Epidermal melanocyte (primary cell): ENCODE results near the gene LTB4R.

ENCODE experiments used
- DNase-seq: peaks from one replicate; pipeline ENCODE4 v3.0.0; 2011; ENCODE audit warnings: low spot score; ENCODE audit not compliant: insufficient read length

The LTB4R gene, protein sequence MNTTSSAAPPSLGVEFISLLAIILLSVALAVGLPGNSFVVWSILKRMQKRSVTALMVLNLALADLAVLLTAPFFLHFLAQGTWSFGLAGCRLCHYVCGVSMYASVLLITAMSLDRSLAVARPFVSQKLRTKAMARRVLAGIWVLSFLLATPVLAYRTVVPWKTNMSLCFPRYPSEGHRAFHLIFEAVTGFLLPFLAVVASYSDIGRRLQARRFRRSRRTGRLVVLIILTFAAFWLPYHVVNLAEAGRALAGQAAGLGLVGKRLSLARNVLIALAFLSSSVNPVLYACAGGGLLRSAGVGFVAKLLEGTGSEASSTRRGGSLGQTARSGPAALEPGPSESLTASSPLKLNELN

DNA sequence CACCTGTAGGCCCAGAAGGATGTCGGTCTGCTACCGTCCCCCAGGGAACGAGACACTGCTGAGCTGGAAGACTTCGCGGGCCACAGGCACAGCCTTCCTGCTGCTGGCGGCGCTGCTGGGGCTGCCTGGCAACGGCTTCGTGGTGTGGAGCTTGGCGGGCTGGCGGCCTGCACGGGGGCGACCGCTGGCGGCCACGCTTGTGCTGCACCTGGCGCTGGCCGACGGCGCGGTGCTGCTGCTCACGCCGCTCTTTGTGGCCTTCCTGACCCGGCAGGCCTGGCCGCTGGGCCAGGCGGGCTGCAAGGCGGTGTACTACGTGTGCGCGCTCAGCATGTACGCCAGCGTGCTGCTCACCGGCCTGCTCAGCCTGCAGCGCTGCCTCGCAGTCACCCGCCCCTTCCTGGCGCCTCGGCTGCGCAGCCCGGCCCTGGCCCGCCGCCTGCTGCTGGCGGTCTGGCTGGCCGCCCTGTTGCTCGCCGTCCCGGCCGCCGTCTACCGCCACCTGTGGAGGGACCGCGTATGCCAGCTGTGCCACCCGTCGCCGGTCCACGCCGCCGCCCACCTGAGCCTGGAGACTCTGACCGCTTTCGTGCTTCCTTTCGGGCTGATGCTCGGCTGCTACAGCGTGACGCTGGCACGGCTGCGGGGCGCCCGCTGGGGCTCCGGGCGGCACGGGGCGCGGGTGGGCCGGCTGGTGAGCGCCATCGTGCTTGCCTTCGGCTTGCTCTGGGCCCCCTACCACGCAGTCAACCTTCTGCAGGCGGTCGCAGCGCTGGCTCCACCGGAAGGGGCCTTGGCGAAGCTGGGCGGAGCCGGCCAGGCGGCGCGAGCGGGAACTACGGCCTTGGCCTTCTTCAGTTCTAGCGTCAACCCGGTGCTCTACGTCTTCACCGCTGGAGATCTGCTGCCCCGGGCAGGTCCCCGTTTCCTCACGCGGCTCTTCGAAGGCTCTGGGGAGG is at the start of gene LTB4R:
LTB4R (plus strand) TSS at position 857 of the 959 bp plus-strand sequence. CDS start 4,150 bp downstream, outside the sequence.
- no peak for DNase-seq

GRCh38 chr14:24261969-24262327 is 49.4 kb upstream of the LTB4R start:
- no peak for DNase-seq

- no peak for DNase-seq
Measured at GRCh38 chr14:24262821-24263733, 48.2 kb upstream of the LTB4R start, which contains the start of gene TGM1. Gene TGM1 (minus strand): TSS chr14:24263177. CDS start chr14:24262352, 825 bp downstream.

GRCh38 chr14:24263848-24264247 is 47.5 kb upstream of the LTB4R start:
- no peak for DNase-seq

GRCh38 chr14:24264298-24264697 is 47.0 kb upstream of the LTB4R start:
- no peak for DNase-seq

GRCh38 chr14:24266344-24267244 is 44.7 kb upstream of the LTB4R start:
- no peak for DNase-seq

DNA sequence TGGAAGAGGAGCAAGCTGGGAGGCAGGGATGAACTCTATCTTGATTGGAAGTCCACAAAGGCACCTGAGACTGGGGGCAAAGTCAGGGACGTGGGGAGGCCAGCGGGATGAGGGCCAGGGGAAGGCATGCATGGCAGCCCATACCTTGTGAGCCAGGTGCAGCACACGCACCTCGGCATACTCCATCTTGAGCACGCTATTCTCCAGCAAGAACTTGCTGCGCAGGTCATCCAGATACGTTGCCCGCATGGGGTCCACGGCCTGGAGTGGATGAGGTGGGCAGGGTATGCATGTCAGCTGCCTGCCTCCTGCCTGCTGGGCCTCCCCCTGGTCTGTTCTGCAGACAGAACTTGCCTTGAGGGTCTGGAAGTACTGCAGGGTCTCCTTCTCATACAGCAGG is 43.8 kb upstream of the LTB4R start:
- DNase-seq = no peak

DNA sequence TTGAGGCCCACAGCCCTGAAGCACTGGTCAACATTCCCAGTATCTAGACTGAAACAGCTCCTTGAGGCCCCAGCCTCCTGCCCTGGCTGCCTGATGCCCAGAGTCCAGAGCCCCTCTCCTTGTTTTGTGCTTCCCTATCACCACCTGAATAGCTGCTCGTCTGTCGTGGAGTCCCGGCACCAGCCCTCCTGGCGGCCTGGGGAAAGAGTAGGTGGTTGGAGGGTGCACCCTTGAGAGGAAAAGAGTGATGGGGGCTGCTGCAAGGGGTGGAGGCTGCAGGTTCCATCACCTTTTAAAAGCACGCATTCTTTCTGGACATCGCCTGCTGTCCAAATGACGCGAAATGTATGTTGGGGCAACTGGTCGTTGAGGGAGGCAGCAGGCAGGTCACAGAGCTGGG is 43.1 kb upstream of the LTB4R start:
- no peak for DNase-seq

DNA sequence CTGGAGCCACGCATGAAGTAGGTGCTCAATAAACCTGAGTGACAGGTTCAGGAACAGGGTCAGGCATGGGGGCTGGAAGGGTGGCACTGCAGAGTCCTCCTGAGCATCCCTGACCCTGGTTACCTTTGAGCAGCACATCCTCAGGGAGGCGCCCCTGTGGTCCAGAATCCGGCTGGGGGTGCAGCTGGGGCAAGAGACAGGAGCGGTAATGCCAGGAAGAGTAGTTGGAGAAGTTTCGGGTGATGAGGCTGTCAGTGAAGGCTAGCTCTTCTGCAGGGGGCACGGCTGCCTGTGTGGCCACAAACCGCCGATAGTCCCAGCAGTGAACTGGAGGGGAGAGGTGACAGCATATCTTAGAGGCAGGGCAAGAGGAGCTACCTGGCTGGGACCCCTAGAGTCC is 41.9 kb upstream of the LTB4R start:
- DNase-seq = no peak

GRCh38 chr14:24269910-24270536 is 41.3 kb upstream of the LTB4R start:
- DNase-seq = no peak

DNA sequence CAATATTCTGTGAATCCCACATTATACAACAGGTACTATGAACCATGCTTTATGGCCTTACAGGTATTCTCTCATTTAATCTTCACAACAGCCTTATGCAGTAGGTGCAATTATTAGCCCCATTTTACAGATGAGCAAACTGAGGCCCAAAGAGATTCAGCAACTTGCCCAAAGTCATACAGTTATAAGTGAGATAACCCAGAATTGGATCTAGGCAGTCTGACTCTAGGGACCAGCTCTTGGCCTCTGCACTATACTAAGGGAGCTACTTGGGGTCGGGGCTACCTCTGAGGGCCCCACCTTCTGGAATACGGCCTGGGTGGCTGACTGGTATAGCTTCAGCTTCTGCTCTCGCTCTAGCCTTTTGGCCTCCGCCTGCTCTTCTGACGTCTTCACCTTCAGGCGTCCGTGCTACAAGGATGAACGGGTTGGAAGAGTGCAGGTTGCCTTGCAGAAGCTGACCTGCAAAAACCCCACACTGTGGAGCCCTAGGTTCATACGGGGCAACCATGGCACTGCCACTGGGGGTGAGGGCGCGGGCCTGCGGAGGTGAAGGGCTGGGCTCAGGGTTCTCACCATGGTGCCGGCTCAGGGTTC is 40.7 kb upstream of the LTB4R start:
- no peak for DNase-seq

DNA sequence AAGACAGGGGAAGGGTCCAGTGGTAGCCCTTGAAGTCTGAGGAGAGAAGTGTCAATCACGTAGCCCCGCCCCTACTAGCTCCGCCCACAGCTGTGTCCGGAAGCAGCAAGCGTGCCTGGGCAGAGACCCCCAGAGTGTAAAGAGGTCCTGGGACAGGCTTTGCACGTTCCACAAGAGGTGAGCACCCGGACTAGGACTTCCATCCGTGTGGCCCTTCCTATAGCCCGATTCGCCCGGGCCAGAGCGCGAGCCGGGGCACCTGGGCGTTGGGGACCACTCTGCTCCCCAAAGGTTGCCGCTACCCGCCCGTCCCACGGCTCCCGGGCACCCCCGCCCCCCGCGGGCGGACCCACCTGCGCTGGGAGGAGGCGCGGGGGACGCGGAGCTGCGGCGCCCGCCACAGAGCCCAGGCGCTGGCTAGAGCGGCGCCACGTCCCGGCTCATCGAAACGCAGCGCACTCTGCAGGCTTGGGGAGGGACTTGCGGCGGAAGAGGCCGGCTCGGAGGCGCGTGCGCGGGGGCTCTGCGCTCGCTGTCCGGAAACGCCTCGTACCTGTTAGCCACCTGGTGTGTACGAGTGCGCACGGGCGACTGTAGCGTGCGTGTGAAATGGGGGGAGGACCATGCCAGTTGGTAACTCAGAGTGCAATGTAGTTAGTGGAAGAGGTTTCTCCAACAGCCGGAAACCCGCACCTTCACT is 40.0 kb upstream of the LTB4R start, which contains the start of gene RABGGTA:
RABGGTA (minus strand) TSS at position 464 of the 700 bp plus-strand sequence. CDS start 482 bp downstream, outside the sequence.
- peak; percentile 94 for DNase-seq

DNA sequence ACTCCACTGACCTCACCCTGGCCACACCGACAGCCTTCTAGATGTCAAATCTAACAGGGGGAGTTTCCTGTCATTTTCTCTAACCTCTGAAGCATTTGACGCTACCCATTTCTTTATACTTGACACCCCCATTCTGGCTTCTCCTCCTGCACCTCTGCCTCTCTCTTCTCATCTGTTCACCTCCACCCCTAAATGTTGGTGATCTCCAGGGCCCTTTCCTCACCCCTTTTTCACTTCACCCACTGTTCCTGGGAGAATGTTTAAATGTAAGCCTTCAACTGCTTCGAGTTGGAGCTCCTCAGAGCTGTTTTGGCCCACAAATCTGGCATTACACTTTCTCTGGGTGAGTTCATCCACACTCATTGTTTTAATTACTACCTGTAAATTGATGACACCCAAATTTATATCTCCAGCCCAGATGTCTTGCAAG is 39.5 kb upstream of the LTB4R start:
- no peak for DNase-seq

DNA sequence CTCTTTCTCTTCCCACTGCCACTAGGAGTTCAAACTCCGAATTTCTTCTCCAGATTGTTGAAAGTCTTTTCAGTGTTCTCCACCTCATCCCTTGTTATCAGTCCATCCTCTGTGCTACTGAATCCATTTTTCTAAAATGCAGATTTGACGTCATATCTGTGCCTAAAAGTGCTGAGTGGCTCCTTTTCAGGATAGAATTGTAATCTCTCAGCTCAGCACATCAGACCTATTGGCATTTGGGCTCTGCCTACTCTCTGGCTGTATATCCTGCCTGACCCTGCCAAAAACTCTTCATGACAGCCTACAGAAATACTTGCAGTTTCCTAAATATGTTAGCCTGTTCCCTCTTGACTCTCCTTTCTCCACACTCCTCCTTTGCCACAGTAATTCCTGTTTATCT is 38.8 kb upstream of the LTB4R start:
- no peak for DNase-seq

DNA sequence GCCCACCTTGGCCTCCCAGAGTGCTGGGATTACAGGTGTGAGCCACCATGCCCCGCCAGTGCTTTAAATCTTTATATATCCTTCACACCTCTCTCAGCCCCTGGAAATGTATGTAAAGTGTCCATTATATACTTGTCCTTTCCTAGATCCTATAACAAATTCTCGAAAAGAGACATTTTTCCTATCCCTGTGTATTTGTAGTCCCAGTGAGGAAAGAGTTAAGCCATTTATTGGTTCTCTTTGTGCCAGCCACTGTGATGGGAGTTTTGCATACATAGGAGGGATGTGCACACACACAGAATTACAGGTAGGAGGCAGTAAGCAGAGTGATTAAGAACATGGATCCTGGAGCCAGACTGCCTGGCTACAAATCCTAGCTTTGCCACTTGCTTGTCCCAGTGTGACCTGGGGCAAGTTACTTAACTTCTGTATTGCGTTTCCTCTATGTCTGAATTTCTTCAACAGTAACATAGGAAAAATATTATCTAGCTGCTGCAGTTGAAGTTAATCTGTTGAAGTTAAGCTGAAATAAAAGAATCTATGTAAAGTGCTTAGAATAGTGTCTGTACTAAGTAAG is 37.8 kb upstream of the LTB4R start:
- no peak for DNase-seq

DNA sequence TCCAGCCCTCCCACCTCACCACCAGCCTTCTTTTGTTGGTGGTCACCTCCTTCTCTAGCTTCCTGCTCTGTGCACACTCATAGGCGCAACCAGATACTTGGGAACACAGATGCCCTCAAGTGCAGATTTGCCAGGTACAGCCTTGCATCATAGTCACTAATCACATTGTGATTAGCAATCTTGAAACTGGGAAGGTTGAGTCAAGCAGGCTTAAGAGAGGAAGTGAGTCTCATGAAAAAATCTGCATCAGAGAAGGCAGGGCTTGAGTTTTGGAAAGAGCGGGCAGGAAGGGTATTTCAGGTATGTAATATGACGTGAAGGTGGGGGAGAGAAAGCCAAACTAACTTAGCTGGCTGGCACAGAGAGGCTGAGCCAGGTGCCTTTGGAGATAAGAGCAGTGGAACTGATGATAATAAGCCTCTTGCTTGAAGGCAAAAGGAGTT is 37.2 kb upstream of the LTB4R start:
- no peak for DNase-seq

DNA sequence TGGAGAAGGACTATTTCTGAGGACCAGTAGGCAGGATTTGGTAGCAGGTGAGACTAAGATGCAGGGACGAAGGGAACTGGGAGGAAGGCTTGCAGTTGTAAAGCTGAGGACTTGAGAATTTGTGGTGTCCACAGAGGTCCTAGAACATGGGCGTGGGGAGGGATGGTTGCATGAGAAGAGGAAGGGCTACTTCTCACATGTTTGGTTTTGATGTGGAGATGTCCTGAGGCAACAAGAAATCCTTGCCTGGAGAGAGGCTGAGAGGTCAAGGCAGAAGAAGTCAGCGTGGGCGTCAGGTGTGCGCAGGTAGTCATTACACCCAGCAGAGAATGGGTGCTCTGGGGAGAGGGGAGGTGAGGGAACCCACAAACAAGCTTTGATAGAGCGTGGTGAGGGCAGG is 34.2 kb upstream of the LTB4R start:
- DNase-seq = no peak
